NCI-H128 (cell line): ENCODE results near the gene HAPSTR1.

Experiments
- DNase-seq: peaks from one replicate; lab custom pipeline; 2025; ENCODE audit not compliant: unreplicated experiment; lab: John Stamatoyannopoulos, UW

The HAPSTR1 gene

DNA sequence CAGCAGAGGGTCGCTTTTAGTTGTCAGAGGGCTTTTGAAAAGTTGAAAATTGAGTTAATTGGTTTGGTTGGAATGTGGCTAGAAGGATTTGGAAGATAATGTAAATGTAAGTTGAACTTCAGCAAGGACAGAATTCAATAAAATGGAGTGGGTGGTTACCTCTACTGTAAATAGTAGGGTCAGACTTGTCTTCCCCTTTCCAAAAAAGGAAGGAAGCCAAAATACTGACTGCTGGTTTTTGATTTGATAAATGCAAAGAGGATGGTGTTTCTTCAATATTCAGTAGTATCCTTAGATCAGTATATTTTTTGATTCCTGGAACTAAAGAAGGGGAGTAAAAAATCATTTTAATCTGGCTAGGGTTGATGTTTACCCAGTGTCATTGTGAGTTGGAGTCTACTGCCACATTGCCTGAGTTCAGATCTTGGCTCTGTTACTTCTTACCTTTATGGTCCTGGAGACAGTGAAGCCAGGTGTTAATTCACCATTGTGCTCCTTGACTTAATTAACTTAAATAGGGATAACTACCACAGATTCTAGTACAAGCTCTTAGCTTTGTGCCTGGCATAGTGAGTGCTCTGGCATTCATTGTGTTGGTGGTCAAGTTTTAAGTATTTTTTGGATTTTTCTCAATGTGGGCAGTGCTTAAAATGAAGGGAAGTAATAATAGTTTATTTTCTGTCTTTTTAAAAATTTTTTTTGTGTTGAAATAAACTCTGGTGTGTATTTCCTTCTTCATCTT, 4.4 kb downstream of the HAPSTR1 start:
- DNase-seq, result no peak

DNA sequence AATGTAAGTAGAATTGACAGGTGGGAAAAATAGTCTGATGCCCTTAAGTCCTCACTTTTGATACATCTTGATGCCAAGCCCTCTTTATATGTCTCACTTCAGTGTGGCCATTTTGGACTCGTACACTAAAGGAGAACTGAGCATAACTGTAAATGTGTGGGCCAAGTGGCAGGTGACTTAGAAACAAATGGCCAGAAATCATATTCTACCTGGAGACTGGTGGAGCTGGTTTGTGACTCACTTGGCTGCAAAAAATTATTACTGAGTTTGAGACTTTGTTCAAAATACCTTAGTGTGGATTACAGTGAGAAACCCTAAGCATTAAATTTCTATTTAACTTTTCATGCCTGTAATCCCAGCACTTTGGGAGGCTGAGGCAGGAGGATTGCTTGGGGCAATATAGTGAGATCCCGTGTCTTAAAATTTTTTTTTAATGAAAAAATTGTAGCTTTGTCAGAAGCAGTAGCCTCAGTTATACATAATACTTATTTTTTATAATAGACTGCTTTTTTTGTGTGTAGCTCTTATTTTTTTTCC, 5.0 kb downstream of the HAPSTR1 start:
- no peak for DNase-seq

DNA sequence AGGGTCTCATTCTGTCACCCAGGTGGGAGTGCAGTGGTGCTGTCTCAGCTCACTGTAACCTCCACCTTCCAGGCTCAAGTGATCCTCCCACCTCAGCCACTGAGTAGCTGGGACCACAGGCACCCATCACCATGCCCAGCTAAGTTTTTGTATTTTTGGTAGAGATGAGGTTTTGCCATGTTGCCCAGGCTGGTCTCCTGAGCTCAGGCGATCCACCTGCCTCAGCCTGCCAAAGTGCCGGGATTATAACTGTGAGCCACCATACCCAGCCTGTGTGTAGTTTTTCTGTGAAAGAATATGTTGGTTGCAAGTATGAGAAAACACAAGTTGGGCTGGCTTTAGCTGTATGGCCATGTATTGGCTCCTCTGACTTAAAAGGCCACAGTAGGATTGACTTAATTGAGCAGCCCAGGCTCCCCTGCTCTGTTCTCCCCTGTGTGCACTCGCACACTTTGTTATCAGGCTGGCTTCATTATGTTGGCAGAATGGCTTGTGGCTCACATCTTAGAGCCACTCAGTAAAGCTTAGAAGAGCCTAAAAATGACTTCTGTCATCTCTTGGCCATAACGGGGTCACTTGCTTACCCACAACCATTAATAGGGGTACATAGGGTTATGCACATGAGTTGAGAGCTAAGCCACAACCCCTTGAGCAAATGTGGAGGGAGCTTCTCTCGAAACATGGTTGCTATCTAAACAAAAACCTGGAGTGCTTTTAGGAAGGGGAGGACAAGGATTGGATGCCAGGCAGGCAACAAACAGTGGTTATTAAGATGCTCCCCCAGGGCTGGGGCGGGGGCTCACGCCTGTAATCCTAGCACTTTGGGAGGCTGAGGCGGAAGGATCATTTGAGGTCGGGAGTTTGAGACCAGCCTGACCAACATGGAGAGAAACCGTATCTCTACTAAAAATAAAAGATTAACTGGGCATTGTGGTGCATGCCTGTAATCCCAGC, 6.1 kb downstream of the HAPSTR1 start:
- no peak for DNase-seq

DNA sequence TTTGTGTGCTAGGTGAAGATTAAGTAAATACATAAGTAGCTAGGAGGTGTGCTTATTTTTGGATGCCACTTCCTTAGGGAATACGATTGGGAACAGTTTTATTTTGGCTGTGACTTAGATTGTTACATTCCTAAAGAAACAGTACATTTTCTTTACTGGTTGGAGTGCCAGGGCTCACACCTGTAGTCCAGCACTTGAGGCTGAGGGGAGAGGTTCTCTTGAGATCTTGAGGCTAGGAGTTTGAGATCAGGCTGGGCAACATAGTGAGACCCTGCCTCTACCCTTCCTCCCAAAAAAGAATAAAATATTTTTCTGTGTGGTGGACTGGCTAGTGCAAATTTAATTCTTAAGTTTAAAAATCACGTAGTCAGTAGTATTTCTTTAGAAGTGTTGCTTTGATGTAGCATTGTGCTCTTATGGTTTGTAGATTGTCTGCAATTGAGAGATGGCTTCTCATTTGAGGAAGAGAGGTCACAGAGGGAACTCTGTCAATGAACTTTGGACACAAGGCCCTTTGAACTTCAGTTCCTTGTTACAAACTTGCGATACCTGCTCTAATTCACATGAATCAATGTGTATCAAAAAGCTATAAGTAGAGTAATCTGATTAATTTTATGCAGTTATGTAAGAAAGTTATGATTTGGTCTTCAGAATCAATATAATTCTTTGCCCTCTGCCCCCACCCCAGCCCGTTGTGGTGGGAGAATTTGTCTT, 7.1 kb downstream of the HAPSTR1 start:
- DNase-seq, result no peak

DNA sequence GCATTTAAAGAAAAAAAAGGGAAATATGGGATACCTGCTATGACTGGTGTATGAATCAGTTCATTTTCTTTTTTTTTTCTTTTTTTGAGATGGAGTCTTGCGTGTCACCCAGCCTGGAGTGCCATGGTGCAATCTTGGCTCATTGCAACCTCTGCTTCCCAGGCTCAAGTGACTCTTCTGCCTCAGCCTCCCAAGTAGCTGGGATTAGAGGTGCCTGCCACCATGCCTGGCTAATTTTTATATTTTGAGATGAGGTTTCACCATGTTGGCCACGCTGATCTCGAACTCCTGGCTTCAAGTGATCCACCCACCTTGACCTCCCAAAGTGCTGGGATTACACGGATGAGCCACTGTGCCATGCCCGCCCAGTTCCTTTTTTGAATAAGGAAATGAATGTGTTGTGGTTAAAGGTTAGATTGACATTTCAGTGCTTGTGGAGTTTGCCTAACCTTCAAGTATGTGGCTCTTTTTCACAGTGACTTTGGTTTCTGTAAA, 7.7 kb downstream of the HAPSTR1 start:
- no peak for DNase-seq

DNA sequence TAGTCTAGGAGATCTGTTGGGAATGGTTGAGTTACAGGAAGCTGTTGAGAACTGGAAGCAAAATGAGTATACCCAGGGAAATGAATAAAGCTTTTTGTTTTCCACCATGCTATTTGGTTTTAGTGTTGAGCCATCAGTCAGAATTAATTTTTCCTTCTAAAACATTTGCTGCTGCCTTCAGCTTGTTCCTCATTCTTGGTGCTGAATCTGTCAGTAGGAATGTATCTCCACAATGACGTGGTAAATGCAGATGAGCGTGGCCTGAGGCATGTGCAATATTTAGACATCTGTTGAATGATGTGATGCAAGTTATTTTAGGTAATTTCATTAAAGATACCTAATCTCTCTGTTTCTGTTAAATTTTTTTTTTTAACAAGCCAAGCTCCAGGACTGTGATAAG, 10.9 kb downstream of the HAPSTR1 start:
- DNase-seq, result no peak

DNA sequence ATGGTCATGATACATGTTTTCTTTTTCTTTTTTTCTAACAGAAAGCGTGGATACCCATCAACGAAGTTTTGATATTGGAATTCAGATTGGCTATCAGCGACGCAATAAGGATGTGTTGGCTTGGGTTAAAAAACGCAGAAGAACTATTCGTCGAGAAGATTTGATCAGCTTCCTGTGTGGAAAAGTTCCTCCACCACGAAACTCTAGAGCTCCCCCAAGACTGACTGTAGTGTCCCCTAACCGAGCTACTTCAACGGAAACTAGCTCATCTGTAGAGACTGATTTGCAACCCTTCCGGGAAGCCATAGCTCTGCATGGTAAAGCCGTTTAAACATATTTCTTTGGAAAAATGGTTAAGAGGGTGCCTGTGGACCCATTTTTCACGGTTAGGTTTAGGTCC, 11.5 kb downstream of the HAPSTR1 start:
- DNase-seq, result no peak

DNA sequence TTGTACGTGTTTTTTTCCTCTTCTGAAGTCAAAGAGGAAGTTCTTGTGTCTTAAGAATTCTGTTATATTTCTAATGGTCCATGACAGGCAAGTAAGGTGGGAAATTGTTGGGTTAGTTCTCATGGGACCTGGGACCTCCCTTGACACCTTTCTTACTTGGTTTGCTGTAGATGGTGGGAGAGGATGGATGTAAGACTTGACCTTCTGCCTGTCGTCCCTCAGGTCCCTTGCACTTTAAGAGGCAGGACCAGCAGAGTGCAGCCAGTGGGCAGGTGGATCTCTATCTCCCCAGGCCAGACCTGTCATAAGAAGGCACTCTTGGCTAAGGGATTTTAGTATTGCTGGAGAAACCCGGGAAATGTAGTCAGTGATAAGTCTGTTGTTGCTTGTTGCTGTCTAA, 12.1 kb downstream of the HAPSTR1 start:
- no peak for DNase-seq

DNA sequence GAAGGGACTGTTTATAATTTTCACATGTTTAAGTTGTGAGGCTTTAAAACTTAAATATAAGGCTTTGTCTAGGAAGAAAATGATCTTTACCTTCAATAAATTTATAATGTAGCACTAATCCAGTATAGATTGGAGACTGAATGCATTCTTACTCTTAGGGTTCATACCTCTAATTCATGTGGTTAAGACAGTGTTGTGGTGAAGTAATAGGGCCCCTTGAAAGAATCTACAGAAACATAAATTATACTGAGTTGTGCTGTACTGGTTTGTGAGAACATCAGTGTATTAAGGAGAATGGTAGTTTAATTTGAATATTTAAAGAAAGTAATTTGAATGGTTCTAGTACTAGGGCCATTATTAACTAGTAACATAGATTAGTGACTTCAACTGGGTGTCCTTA, 13.7 kb downstream of the HAPSTR1 start:
- DNase-seq, result no peak

DNA sequence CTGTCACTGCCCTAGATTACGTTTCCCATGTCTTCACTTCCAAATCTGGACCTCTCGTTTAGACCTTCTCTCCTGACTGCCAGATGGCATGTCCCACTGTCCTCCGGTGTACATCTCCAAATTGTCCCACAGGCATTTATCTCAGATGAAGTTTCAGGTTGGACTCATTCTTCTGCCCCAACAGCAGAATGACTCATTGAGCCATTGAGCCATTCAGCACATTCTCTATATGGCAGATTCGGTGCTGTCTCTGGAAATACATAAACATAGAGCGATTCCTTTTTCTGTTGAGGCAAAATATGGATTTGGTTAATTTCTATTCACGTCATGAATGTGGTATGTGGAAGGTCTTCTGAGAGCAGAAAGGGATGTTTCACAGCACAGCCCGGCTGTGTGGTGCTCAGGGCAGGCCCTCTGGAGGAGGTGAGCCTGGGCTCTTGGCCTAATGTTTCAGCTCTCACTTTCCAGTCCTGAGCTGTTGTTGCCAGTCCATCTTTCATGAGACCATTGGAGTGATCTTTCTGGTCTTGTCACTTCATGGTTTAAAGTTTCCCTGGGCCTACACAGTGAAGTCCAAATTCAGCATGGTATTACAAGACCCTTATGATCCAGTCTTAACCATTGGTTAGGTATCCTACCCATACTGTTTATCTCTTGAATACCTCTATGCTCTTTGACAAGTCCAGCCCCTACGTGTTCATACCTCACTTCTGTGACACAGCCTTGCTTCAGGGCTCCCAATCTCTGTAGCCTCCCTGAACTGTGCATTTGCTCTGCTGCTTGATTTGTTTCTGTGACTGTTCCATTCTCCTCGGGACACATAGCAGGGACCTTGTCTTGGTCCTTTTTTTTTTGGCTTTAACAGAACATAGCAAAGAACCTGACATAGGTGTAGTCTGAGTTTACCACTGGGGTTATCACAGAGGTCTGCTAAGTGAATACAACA, 15.9 kb downstream of the HAPSTR1 start:
- DNase-seq, result no peak

DNA sequence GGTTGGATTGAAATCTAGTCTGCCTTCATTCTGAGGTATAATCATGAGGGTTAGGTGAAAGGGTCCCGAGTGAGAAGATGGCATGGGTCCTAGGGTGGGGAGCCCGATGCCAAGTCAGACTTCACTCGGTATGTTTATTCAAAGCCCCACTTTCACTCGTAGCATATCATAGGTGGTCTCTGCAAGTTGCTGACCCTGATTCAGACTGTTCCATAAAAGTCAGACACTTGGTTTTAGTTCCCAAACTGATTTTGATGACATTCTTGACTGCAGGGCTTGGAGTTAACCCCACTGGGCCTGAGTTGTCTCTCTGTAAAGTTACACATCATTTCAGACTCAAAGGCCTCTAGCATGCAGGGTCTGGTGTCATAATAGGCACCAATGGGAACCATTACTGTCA, 17.8 kb downstream of the HAPSTR1 start:
- no peak for DNase-seq

DNA sequence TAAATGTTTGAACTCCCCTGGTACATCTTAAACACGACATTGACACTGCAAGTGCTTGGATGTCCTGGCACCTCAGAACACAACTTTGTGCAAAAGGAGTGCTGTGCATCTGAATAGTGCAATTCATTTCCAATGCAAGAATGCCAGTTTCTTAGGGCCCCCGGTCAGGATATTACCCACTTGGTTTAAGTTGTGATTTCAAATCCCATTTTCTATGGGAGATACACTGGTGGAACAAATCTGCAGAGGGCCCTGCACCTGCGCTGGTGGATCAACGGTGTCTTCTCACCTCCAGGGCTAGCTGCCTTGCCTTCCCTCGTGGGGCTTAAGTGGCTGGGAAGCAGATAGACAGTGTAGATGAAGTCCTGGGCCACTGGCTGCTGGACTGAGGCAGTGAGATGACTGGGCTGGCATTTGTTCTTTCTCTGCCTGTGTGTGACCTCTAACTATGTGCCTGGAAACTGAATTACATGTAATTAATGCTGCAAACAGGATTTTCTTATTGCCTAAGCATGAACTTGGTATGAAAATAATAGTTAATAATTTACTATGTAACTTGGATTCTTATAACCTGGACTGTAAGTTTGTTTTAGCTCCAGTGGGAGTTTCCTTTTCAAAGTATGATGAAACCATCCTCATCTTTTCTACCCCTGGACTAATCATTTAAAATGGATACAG, 20.9 kb downstream of the HAPSTR1 start:
- DNase-seq, result no peak

DNA sequence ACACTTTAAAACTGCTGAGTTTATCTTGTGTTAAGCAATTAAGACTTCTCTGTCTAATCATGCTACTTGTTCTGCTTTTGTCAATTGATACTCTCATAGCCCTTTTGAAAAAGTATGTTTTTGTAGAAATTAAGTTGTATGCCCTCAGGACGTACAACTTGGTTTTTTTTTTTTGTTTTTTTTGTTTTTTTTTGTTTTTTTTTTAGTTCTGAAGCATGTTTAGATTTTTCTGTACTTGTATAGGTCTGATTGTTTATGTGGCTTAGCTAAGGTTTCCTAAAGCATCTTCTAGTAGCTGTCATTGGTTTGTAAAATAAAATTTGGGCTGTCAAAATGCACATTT, 21.4 kb downstream of the HAPSTR1 start:
- DNase-seq, result no peak

DNA sequence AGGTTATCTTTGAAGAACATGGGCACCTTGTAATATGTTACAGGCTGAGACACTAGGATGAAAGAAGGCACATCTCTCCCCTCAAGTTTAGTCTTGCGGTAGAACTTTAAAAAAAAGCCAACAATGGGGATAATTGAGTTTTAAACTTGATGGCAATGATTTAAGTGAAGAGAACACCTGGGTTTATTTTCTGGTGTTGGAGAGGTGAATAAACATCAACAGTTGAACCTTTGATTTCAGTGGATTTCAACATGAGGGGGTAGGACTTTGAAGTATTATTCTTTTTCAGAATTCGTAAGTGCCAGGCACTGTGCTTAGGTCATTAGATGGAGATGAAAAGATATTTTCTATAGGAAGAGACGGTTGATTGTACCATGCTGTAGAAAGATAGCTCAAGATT, 22.3 kb downstream of the HAPSTR1 start:
- no peak for DNase-seq

DNA sequence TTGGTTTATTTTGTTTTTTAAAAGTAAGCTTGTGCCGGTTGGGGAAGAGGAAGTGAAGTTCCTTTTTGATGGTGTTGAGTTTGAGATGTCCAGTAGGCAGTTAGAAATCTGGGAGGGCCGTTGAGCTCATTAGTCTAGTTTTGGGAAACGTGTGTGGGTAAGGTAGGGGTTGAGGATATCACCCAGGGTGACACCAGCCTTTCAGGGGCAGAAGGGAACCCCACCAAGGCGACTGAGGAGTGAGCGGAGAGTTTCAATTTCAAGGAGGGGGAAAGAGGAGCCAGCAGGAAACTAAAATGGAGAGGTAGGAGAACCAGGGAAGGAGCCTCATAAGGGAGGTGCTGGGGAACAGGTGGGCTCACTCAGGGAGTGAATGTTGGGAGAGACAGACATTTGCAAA, 22.7 kb downstream of the HAPSTR1 start:
- DNase-seq, result no peak

DNA sequence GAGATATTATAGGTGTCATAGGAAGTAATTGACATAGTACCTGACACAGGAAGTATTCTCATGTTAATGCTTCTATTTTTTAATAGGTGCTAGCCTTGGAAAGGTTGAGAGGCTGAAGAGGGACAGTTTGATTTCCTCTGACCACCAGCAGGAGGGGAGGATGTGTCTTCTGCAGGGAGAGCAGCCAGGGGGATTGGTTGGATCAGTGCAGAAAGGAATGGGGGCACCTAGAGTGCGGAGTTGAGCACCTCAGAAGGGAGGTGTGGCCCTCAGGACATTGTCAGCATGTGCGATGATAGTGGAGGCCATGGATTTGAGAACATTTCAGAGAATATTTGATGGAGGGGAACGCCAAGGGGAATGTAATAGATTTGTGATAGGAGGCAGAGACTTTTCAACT, 23.4 kb downstream of the HAPSTR1 start:
- DNase-seq, result no peak

DNA sequence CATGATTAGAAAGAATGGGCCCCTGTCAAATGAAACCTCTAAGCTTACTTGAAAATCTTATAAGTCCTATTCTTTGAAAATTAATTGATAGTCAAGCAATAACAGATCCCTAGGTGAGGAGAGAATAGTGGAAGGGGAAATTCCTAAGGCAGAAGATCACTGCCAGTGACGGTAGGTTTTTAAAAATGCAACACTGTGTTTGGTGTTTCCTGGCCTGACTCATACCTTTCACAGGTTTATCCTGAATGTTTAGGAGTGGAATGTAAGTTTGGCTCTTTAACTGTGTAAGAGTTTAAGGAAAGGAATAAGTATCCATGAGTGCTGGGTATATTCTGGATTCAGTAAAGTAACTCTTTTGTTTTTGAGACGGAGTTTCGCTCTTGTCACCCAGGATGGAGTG, 23.8 kb downstream of the HAPSTR1 start:
- DNase-seq, result no peak

DNA sequence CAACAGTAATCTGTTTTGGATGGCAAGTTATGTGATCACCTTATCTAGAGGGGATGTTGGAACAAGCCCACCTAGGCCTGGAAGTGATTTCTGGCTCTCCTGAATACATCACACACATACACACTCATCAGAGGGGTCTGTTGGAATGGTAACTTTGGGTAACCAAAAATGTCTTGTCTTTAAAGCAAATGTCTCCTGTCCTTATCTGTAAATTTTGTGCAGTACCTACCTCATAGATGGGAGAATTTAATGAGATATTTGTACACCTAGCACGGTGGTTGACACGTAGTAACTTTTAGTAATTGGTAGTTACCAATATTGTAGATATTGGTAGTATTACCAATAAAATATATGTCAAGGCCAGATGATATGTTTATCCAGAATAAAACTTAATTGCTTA, 24.7 kb downstream of the HAPSTR1 start:
- DNase-seq, result no peak

DNA sequence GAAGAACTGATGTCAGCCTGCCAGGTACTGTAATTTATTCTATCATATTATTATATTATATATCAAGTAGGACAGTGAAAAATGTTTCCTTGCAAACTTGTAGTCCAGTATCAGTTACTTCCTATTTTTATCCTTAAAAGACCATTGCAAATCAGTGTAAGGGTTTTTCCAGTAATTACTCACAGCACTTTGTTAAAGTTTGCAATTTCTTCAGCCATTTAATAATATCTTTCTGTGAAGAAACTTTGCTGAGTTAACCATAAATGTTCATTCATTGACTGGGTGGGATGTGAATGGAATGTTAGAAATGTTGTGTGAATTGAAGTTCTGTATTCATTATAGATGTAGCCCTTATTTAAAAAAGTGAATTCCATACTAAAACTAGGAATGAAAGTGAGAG, 26.7 kb downstream of the HAPSTR1 start:
- no peak for DNase-seq

DNA sequence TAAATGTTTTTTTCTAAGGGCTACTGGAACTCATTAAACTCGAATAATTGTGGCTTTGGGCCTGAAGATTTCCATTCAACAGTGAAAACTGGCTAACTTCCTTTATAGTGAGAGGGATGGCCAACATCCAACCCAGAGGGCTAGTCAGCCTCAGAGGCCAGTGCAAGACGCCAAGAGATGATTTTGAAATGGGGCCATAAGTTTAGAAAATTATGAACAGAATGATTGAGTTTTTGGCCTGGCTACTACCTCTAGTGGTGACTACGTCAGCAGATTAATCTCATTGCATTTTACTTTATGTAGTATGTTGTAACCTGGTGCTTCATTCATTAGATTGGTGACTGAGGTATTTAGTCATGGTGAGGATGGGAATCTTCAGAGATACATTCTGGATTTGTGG, 28.4 kb downstream of the HAPSTR1 start:
- no peak for DNase-seq
